AG10803 (cell line): ENCODE results near the gene CDH11.

Source experiments
- DNase-seq: peaks from one replicate; pipeline ENCODE4 v3.0.0; 2010; ENCODE audit warnings: low read depth
- H3K4me3 ChIP-seq: 2 replicates; pipeline ENCODE4 v1.5.1; 2011; ENCODE audit warnings: mild to moderate bottlenecking, low read length, control low read depth
- CTCF ChIP-seq: conservative IDR thresholded peaks from 2 replicates; pipeline ENCODE4 v1.5.1; 2011; ENCODE audit warnings: mild to moderate bottlenecking, low read length, control low read depth, inconsistent platforms

CDH11 gene

GRCh38 chr16:64991001-64991400 is 130.9 kb downstream of the CDH11 start:
- TF ChIP-seq CTCF: no peak
- DNase-seq: peak; percentile 62

GRCh38 chr16:64990101-64990500 is 131.8 kb downstream of the CDH11 start:
- no peak for DNase-seq
- no peak overlapping the region for H3K4me3 ChIP-seq
- no peak for TF ChIP-seq CTCF

More at GRCh38 chr16:64991001-64991400, 130.9 kb downstream of the CDH11 start:
- H3K4me3 ChIP-seq: no peak overlapping the region

GRCh38 chr16:64989050-64989449 is 132.8 kb downstream of the CDH11 start:
- H3K4me3 ChIP-seq: no peak overlapping the region
- no peak for TF ChIP-seq CTCF
- no peak for DNase-seq

- TF ChIP-seq CTCF: peak; percentile 67
- no peak overlapping the region for H3K4me3 ChIP-seq
- peak; percentile 75 for DNase-seq
These were observed 137.9 kb downstream of the CDH11 start for GRCh38 chr16:64983963-64984362.

- H3K4me3 ChIP-seq: no peak overlapping the region
- no peak for TF ChIP-seq CTCF
- peak; percentile 71 for DNase-seq
These were observed 138.6 kb downstream of the CDH11 start for GRCh38 chr16:64983231-64983630.

- H3K4me3 ChIP-seq: no peak overlapping the region
- no peak for TF ChIP-seq CTCF
- DNase-seq: peak; percentile 80
These were observed 139.3 kb downstream of the CDH11 start for GRCh38 chr16:64982581-64982980.

- DNase-seq: no peak
- no peak for TF ChIP-seq CTCF
- no peak overlapping the region for H3K4me3 ChIP-seq
These were observed 140.1 kb downstream of the CDH11 start for GRCh38 chr16:64981568-64982281.
